Right lobe of liver (tissue), 6 donors: ENCODE results near the gene ACACA. TPM values are rescaled to one million over a fixed set of nuclear protein-coding genes. Genes with fewer than 3 reads are reported as not detected.

ENCODE experiments used
- ATAC-seq, 4 donors: fragments of 200-7000 bp; cut with Tn5 transposase; one replicate each; pipeline ENCODE4 v1.9.1; 2020; ENCODE audit warnings: mild to moderate bottlenecking in 4 of 4, moderate library complexity in 4 of 4
- DNase-seq, 3 donors: peaks; one replicate each; pipeline ENCODE4 v3.0.0-alpha.2; 2020
- H3K27ac ChIP-seq, 3 donors: fragments of 200-600 bp; one replicate each; pipeline ENCODE4 v1.8.0; 2022
- H3K27me3 ChIP-seq, 2 donors: fragments of 200-600 bp; one replicate each; pipeline ENCODE4 v1.8.0; 2022
- H3K36me3 ChIP-seq, 4 donors: fragments of 200-600 bp; sonication (generic) in 1 of 4; one replicate each; pipeline versions ENCODE4 v1.5.1 to v1.8.0; 2017 to 2022; ENCODE audit warnings: control low read depth in 1 of 4
- H3K4me1 ChIP-seq, 4 donors: fragments of 200-600 bp; sonication (generic) in 1 of 4; one replicate each; pipeline versions ENCODE4 v1.5.1 to v1.8.0; 2017 to 2022; ENCODE audit warnings: control low read depth in 1 of 4
- H3K4me3 ChIP-seq, 3 donors: fragments of 200-600 bp; one replicate each; pipeline ENCODE4 v1.8.0; 2022
- H3K9me3 ChIP-seq, 4 donors: fragments of 200-600 bp; sonication (generic) in 1 of 4; one replicate each; pipeline versions ENCODE4 v1.5.1 to v1.8.0; 2017 to 2022; ENCODE audit warnings: control low read depth in 1 of 4
- POLR2A ChIP-seq: fragments of 450-650 bp; IDR thresholded peaks from one replicate; pipeline ENCODE4 v1.6.1; 2017; ENCODE audit warnings: antibody characterized with exemption, mild to moderate bottlenecking
- WGBS: methylation state at CpG from one replicate; pipeline ENCODE4 v1.1.6; 2018; ENCODE audit warnings: low coverage, low lambda C conversion rate; ENCODE audit not compliant: insufficient coverage; ENCODE audit errors: missing lambda C conversion rate; 5-methylcytosine and 5-hydroxymethylcytosine counted together
- intact Hi-C, 2 donors: fragments of 100-400 bp; cut with DNase I; formaldehyde crosslinking; loops; one replicate each; pipeline versions ENCODE4 v1.11.2 to v1.14.1; 2022
- total RNA-seq, 6 experiments: library from RNA; depleted of rRNA in 2 of 6; stranded (reverse); fragments of >200 nt in 2 of 6; fragmentation: NEBNext Ultra II Directional in 3 of 6; extraction: Animal tissue kit (Norgen Biotek cat#: 25700) in 3 of 6; gene quantifications; one replicate each; pipeline versions ENCODE4 v1.1.0 to v1.2.4, GENCODE V29; 2016 to 2023
- TF ChIP-seq, protein P1 (sequence below), 4 donors: fragments of 200-600 bp in 3 of 4; fragments of 450-650 bp in 1 of 4; IDR thresholded peaks; one replicate each; pipeline versions ENCODE4 v1.5.1 to v1.8.0; 2016 to 2022; ENCODE audit warnings: antibody characterized with exemption in 4 of 4, mild to moderate bottlenecking in 2 of 4
- donor health status: DM: no; HTN: yes; CAD: no.
- donor health status: DM: no; HTN: no; CAD: no.
- donor health status: DM: no; HTN: no; CAD: no.
- donor health status: DM: no; HTN: yes; CAD: no.
- donor health status: DM: no; HTN: yes; CAD: no.

Gene ACACA
- total RNA-seq, 6 experiments from 2014 or later, result 14.6 to 56.4 (median 27.1) TPM

DNA sequence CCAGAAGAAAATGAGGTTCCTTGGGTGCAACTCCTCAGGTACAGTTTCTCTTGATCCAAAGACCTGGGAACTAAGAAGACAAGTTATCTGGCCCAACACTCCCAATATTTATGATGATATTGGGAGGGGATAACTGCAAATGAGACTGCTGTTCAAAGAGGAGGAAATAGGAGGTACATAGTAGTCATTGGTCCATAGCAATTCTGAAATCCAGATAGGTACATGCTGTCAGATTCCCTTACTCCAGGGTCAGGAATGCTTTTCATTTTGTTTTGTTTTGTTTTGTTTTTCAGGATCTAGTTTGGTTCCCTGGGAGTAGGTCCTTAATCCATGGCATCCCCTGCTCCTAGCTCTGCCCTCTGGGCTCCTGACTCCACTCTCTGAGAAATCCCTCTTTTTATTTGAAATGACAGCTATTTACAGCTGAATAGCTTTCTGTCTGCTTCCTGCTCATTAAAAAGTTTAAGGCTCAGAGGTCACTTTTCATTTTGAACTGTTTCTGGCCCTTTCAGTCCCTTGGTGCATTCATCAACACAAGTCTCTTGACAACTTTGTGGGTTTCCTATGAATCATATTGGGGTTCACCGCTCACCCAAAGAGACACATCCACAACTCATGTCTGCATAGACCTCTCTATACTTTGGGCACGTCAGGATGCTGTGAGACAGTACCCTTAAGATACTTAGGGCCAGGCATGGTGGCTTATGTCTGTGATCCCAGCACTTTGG, 141.0 kb downstream of the ACACA start:
- Histone ChIP-seq H3K4me1 (no peaks in the 10 kb centered on the region), H3K27me3 (no peaks in the 10 kb centered on the region), H3K9me3 (no peaks in the 10 kb centered on the region), H3K4me3 (no peak overlapping the region), H3K27ac (no peak overlapping the region), H3K36me3 (peaks cover 0 to 56% (median 3%) of the 10 kb centered on the region in 4 donors)
- no peak for TF ChIP-seq POLR2A
- TF ChIP-seq, protein P1, sequence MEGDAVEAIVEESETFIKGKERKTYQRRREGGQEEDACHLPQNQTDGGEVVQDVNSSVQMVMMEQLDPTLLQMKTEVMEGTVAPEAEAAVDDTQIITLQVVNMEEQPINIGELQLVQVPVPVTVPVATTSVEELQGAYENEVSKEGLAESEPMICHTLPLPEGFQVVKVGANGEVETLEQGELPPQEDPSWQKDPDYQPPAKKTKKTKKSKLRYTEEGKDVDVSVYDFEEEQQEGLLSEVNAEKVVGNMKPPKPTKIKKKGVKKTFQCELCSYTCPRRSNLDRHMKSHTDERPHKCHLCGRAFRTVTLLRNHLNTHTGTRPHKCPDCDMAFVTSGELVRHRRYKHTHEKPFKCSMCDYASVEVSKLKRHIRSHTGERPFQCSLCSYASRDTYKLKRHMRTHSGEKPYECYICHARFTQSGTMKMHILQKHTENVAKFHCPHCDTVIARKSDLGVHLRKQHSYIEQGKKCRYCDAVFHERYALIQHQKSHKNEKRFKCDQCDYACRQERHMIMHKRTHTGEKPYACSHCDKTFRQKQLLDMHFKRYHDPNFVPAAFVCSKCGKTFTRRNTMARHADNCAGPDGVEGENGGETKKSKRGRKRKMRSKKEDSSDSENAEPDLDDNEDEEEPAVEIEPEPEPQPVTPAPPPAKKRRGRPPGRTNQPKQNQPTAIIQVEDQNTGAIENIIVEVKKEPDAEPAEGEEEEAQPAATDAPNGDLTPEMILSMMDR (IDR thresholded peaks at IDR 0.05), result no peak
- intact Hi-C loops, result no loop called here
- DNase-seq (no peak), ATAC-seq (no peak)
- 95% methylated on average over 2 of the region's 2 CpGs for WGBS

DNA sequence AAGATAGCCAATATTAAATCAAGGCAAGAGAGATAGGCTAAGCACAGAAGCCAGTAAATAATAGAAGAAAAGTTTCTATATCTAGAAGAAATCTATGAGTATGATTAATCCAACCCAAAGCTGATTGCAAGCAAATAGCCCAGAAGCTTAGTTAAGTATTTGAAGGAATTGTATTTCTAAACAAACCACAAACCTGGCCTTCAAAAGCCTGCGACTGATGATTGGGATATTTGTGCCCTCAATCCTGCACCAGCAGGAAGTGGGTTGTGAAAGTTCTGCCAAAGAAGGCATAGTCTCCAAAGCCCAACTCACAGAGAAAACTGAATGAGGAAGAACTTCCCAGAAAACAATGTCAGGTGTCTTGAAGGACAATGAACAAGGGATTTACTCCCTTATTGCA, 145.3 kb downstream of the ACACA start:
- no peaks in the 10 kb centered on the region for H3K9me3 ChIP-seq
- no peak overlapping the region for H3K27ac ChIP-seq
- TF ChIP-seq POLR2A, result no peak
- TF ChIP-seq, protein P1 (IDR thresholded peaks at IDR 0.05), result no peak
- H3K36me3 ChIP-seq, result peaks cover 0 to 61% (median 3%) of the 10 kb centered on the region in 4 donors
- H3K4me1 ChIP-seq, result no peaks in the 10 kb centered on the region
- DNase-seq, result no peak
- H3K4me3 ChIP-seq, result no peak overlapping the region
- WGBS, result 70% methylated on average over 1 of the region's 1 CpG
- intact Hi-C loops, result no loop called here
- ATAC-seq, result no peak
- H3K27me3 ChIP-seq, result no peaks in the 10 kb centered on the region

DNA sequence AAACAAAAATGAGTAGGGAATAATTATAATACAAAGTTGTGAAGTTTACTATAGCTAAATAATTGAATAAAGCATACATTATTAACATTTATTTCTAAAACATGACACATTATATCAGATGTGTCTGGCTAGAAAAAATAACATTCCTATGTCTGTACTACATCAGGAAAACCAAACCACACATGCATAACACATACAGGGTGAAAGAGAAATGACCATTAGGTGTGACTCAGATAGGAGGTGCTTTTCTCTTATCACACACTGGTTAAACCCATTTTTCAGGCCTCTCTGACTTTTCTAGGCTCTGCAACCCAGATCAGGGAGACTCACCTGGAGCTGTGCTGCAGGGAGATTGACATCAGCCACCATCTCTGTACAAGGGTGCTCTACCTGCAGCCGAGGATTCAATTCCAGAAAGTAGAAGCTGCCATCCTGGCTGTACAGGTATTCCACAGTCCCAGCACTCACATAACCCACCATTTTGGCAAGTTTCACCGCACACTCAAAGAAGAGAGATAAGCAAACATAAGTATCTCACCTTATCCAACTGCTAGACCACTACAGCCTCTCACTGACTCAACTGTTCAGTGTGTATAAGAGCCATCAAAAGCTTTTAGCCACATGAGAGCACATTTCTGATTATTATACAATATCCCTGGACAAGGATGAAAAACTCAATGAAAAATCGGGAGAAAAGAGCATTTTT, 147.5 kb downstream of the ACACA start:
- Histone ChIP-seq H3K27me3 (no peaks in the 10 kb centered on the region), H3K36me3 (peaks cover 0 to 54% (median 0%) of the 10 kb centered on the region in 4 donors), H3K4me1 (no peaks in the 10 kb centered on the region), H3K9me3 (no peaks in the 10 kb centered on the region), H3K4me3 (no peak overlapping the region), H3K27ac (no peak overlapping the region)
- DNase-seq (no peak), ATAC-seq (no peak)
- intact Hi-C loops, result no loop called here
- WGBS, result 89% methylated on average over 2 of the region's 3 CpGs
- no peak for TF ChIP-seq POLR2A
- TF ChIP-seq, protein P1 (IDR thresholded peaks at IDR 0.05), result no peak

DNA sequence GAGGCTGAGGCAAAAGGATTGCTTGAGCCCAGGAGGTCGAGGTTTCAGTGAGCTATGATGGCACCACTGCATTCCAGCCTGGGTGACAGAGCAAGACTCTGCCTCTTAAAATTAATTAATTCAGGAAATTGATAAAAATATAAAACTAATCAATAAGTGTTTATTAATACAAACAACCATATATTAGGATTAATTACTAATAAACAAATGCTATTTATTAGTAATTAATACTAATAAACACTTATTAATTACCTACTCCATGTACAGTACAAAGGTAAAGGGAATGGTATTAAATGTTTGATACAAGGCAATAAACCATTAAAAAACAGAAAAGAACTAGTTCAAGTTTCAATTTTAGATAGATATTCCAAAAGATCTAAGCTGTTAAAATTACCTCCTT, 150.0 kb downstream of the ACACA start:
- 92% methylated on average over 1 of the region's 1 CpG for WGBS
- intact Hi-C loops, result no loop called here
- H3K9me3 ChIP-seq, result no peaks in the 10 kb centered on the region
- no peaks in the 10 kb centered on the region for H3K27me3 ChIP-seq
- DNase-seq (no peak), ATAC-seq (no peak)
- no peaks in the 10 kb centered on the region for H3K4me1 ChIP-seq
- TF ChIP-seq, protein P1 (IDR thresholded peaks at IDR 0.05), result no peak
- no peak for TF ChIP-seq POLR2A
- H3K36me3 ChIP-seq, result peaks cover 0 to 43% (median 0%) of the 10 kb centered on the region in 4 donors
- H3K4me3 ChIP-seq, result no peak overlapping the region
- H3K27ac ChIP-seq, result no peak overlapping the region
